Smooth muscle cell (in vitro differentiated cells): ENCODE data around the gene ITSN1. TPM values are rescaled to one million over a fixed set of nuclear protein-coding genes. Genes with fewer than 3 reads are reported as not detected.
"Not testable (repeated sequence)": the region's sequence is repeated elsewhere in the genome, so short reads cannot be mapped to it uniquely, and the experiment has no call there.

Source experiments
- DNase-seq: peaks from one replicate; lab custom pipeline; 2025; ENCODE audit not compliant: unreplicated experiment; lab: John Stamatoyannopoulos, UW
- H2AFZ ChIP-seq: fragments of 200-600 bp; sonication (generic); 2 replicates; pipeline ENCODE4 v1.6.0; 2016; ENCODE audit warnings: antibody characterized with exemption, low read depth, mild to moderate bottlenecking
- H3F3A ChIP-seq: fragments of 200-600 bp; sonication (generic); 2 replicates; pipeline ENCODE4 v1.6.0; 2017; ENCODE audit warnings: antibody characterized with exemption, low read depth
- H3K27ac ChIP-seq: fragments of 200-600 bp; sonication (generic); 2 replicates; pipeline ENCODE4 v1.5.1; 2016; ENCODE audit warnings: low read depth, mild to moderate bottlenecking
- H3K27me3 ChIP-seq: fragments of 200-600 bp; sonication (generic); 2 replicates; pipeline ENCODE4 v1.6.1; 2016; ENCODE audit warnings: low read depth, mild to moderate bottlenecking
- H3K36me3 ChIP-seq: fragments of 200-600 bp; sonication (generic); 2 replicates; pipeline ENCODE4 v1.5.1; 2016; ENCODE audit warnings: low read depth
- H3K4me1 ChIP-seq: fragments of 200-600 bp; sonication (generic); 2 replicates; pipeline ENCODE4 v1.5.1; 2016; ENCODE audit warnings: low read depth
- H3K4me2 ChIP-seq: fragments of 200-600 bp; sonication (generic); 2 replicates; pipeline ENCODE4 v1.6.0; 2016; ENCODE audit warnings: mild to moderate bottlenecking
- H3K4me3 ChIP-seq: fragments of 200-600 bp; sonication (generic); 2 replicates; pipeline ENCODE4 v1.5.1; 2016; ENCODE audit warnings: mild to moderate bottlenecking
- H3K79me2 ChIP-seq: fragments of 200-600 bp; sonication (generic); 2 replicates; pipeline ENCODE4 v1.6.0; 2016; ENCODE audit warnings: low read depth, mild to moderate bottlenecking
- H3K9ac ChIP-seq: fragments of 200-600 bp; sonication (generic); 2 replicates; pipeline ENCODE4 v1.6.0; 2016; ENCODE audit warnings: low read depth
- H3K9me3 ChIP-seq: fragments of 200-600 bp; sonication (generic); replicated peaks from 2 replicates; pipeline ENCODE4 v1.5.1; 2016; ENCODE audit warnings: low read depth
- H4K20me1 ChIP-seq: fragments of 200-600 bp; sonication (generic); 2 replicates; pipeline ENCODE4 v1.6.0; 2016; ENCODE audit warnings: low read depth
- WGBS: methylation state at CpG from one replicate; pipeline ENCODE4 v1.1.7; 2016; ENCODE audit warnings: low lambda C conversion rate; 5-methylcytosine and 5-hydroxymethylcytosine counted together
- polyA plus RNA-seq: library from polyadenylated mRNA; unstranded; fragments of >200 nt; fragmentation: Nextera tagmentation; extraction: Ambion mirVana; gene quantifications from 2 replicates; pipeline ENCODE4 v1.2.1, GENCODE V29; 2016
- total RNA-seq: library from RNA; depleted of rRNA; stranded (reverse); fragments of >200 nt; gene quantifications from 2 replicates; pipeline ENCODE4 v1.2.3, GENCODE V29; 2014
- TF ChIP-seq, protein P1 (sequence below): fragments of 200-600 bp; sonication (generic); IDR thresholded peaks from 2 replicates; pipeline ENCODE4 v1.5.1; 2017; ENCODE audit warnings: borderline replicate concordance, mild to moderate bottlenecking, antibody characterized with exemption; ENCODE audit not compliant: insufficient read depth, poor library complexity, severe bottlenecking

Gene ITSN1
- total and polyA plus RNA-seq, 2 experiments from 2014 or later: 36.4 to 76.5 TPM

- Histone ChIP-seq H3K4me3 (no peak overlapping the region), H3K9ac (no peak overlapping the region), H3K79me2 (no peaks in the 10 kb centered on the region), H2AFZ (peak overlapping the region; percentile 37), H4K20me1 (no peaks in the 10 kb centered on the region), H3K9me3 (no peaks in the 10 kb centered on the region), H3K27ac (no peak overlapping the region), H3K27me3 (peaks cover 2% of the 10 kb centered on the region), H3K36me3 (no peaks in the 10 kb centered on the region), H3K4me2 (peak overlapping the region; percentile 42), H3K4me1 (no peaks in the 10 kb centered on the region), H3F3A (no peaks in the 10 kb centered on the region)
- TF ChIP-seq, protein P1, sequence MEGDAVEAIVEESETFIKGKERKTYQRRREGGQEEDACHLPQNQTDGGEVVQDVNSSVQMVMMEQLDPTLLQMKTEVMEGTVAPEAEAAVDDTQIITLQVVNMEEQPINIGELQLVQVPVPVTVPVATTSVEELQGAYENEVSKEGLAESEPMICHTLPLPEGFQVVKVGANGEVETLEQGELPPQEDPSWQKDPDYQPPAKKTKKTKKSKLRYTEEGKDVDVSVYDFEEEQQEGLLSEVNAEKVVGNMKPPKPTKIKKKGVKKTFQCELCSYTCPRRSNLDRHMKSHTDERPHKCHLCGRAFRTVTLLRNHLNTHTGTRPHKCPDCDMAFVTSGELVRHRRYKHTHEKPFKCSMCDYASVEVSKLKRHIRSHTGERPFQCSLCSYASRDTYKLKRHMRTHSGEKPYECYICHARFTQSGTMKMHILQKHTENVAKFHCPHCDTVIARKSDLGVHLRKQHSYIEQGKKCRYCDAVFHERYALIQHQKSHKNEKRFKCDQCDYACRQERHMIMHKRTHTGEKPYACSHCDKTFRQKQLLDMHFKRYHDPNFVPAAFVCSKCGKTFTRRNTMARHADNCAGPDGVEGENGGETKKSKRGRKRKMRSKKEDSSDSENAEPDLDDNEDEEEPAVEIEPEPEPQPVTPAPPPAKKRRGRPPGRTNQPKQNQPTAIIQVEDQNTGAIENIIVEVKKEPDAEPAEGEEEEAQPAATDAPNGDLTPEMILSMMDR: peak; percentile 88
- peak; percentile 62 for DNase-seq
- WGBS: 33% methylated on average over 13 of the region's 13 CpGs
Observed at GRCh38 chr21:33924079-33924765, 281.9 kb downstream of the ITSN1 start.

- Histone ChIP-seq H3K27me3 (peaks cover 2% of the 10 kb centered on the region), H2AFZ (peak overlapping the region; percentile 37), H3K4me3 (no peak overlapping the region), H3K4me2 (no peak overlapping the region), H4K20me1 (no peaks in the 10 kb centered on the region), H3K36me3 (no peaks in the 10 kb centered on the region), H3K27ac (no peak overlapping the region), H3F3A (no peaks in the 10 kb centered on the region), H3K4me1 (no peaks in the 10 kb centered on the region), H3K9ac (no peak overlapping the region), H3K9me3 (no peaks in the 10 kb centered on the region), H3K79me2 (no peaks in the 10 kb centered on the region)
- 83% methylated on average over 3 of the region's 3 CpGs for WGBS
- no peak for DNase-seq
- TF ChIP-seq, protein P1: no peak
Observed at GRCh38 chr21:33924766-33925100, 282.4 kb downstream of the ITSN1 start.

- H3K9me3 ChIP-seq, H3K27ac ChIP-seq, H3K4me2 ChIP-seq, H3K4me1 ChIP-seq, H3K9ac ChIP-seq, H3K79me2 ChIP-seq, H3K36me3 ChIP-seq, H3K4me3 ChIP-seq, H4K20me1 ChIP-seq, H3K27me3 ChIP-seq, H3F3A ChIP-seq, DNase-seq, H2AFZ ChIP-seq: not testable (repeated sequence)
- WGBS: 70% methylated on average over 2 of the region's 2 CpGs
Observed at GRCh38 chr21:33926248-33926647, 283.9 kb downstream of the ITSN1 start.

GRCh38 chr21:33931052-33931798, 288.9 kb downstream of the ITSN1 start:
- not testable (repeated sequence) for H3K9me3 ChIP-seq, H3F3A ChIP-seq, DNase-seq, H3K27me3 ChIP-seq, H4K20me1 ChIP-seq, H3K36me3 ChIP-seq
- Histone ChIP-seq H3K27ac (peak overlapping the region; percentile 74), H2AFZ (peak overlapping the region; percentile 94), H3K4me2 (peak overlapping the region; percentile 90), H3K4me1 (peaks cover 17% of the 10 kb centered on the region), H3K79me2 (peaks cover 26% of the 10 kb centered on the region), H3K4me3 (peak overlapping the region; percentile 64), H3K9ac (peak overlapping the region; percentile 73)
- WGBS: 16% methylated on average over 14 of the region's 34 CpGs
